ENCODE measurements around the gene FHIP2A. TPM values are rescaled to one million over a fixed set of nuclear protein-coding genes. Genes with fewer than 3 reads are reported as not detected.
A peak's percentile ranks its signal among the peaks of the same experiment; 100 is the strongest.
"Not testable (repeated sequence)": the region's sequence is repeated elsewhere in the genome, so short reads cannot be mapped to it uniquely, and the experiment has no call there.

Gene FHIP2A
- total RNA-seq, result 10 to 100 TPM; 14.3 to 21.6 TPM

GRCh38 chr10:114821293-114821914 lies at the start of gene FHIP2A:
Gene FHIP2A (plus strand): TSS chr10:114821780. CDS start chr10:114822079, 299 bp downstream.
- no peaks in the 10 kb centered on the region for H3K9me3 Mint-ChIP-seq
- peaks cover 12 to 21% of the 10 kb centered on the region in 2 donors for H3K36me3 Mint-ChIP-seq
- H3K27ac Mint-ChIP-seq, result peak within 1 kb of the TSS; percentile 96 to 97
- peak; percentile 86 to 95 for DNase-seq (ENCODE audit: low spot score in 2 of 2)
- ATAC-seq, result peak; percentile 81 to 90

- DNase-seq (ENCODE audit: low spot score in 2 of 2), result no peak
- Mint-ChIP-seq H3K9me3 (no peaks in the 10 kb centered on the region), H3K36me3 (no peaks in the 10 kb centered on the region), H3K27ac (no peak overlapping the region)
- ATAC-seq, result no peak
Measured at GRCh38 chr10:114772496-114773196, 48.9 kb upstream of the FHIP2A start.

GRCh38 chr10:114773197-114773532 lies 48.4 kb upstream of the FHIP2A start:
- H3K36me3 Mint-ChIP-seq, result no peaks in the 10 kb centered on the region
- no peak overlapping the region for H3K27ac Mint-ChIP-seq
- H3K9me3 Mint-ChIP-seq, result no peaks in the 10 kb centered on the region
- DNase-seq (ENCODE audit: low spot score in 2 of 2) (no peak), ATAC-seq (no peak)

- not testable (repeated sequence) for H3K9me3 Mint-ChIP-seq; H3K27ac Mint-ChIP-seq; H3K36me3 Mint-ChIP-seq; ATAC-seq; DNase-seq (ENCODE audit: low spot score in 2 of 2)
Measured at GRCh38 chr10:114775082-114775481, 46.5 kb upstream of the FHIP2A start.

GRCh38 chr10:114777415-114777814 lies 44.2 kb upstream of the FHIP2A start:
- Mint-ChIP-seq H3K36me3 (no peaks in the 10 kb centered on the region), H3K27ac (no peak overlapping the region)
- DNase-seq (ENCODE audit: low spot score in 2 of 2), result no peak

GRCh38 chr10:114779803-114780576 lies 41.6 kb upstream of the FHIP2A start:
- no peaks in the 10 kb centered on the region for H3K9me3 Mint-ChIP-seq
- peak overlapping the region in 1 of 2 donors; percentile 69 for H3K27ac Mint-ChIP-seq
- DNase-seq (ENCODE audit: low spot score in 2 of 2) (no peak), ATAC-seq (no peak)
- H3K36me3 Mint-ChIP-seq, result no peaks in the 10 kb centered on the region

More at GRCh38 chr10:114777415-114777814, 44.2 kb upstream of the FHIP2A start:
- H3K9me3 Mint-ChIP-seq, result no peaks in the 10 kb centered on the region
- no peak for ATAC-seq

- H3K27ac Mint-ChIP-seq, result peak overlapping the region in 1 of 2 donors; percentile 69
- no peak for ATAC-seq
Measured at GRCh38 chr10:114780577-114781184, 40.9 kb upstream of the FHIP2A start.

GRCh38 chr10:114782666-114783065 lies 38.9 kb upstream of the FHIP2A start:
- Mint-ChIP-seq H3K27ac (no peak overlapping the region), H3K36me3 (no peaks in the 10 kb centered on the region), H3K9me3 (no peaks in the 10 kb centered on the region)
- DNase-seq (ENCODE audit: low spot score in 2 of 2) (no peak), ATAC-seq (no peak)

More at GRCh38 chr10:114780577-114781184, 40.9 kb upstream of the FHIP2A start:
- no peaks in the 10 kb centered on the region for H3K9me3 Mint-ChIP-seq
- DNase-seq (ENCODE audit: low spot score in 2 of 2), result no peak
- no peaks in the 10 kb centered on the region for H3K36me3 Mint-ChIP-seq

GRCh38 chr10:114783686-114784085 lies 37.9 kb upstream of the FHIP2A start:
- Mint-ChIP-seq H3K9me3 (no peaks in the 10 kb centered on the region), H3K36me3 (no peaks in the 10 kb centered on the region), H3K27ac (no peak overlapping the region)
- no peak for DNase-seq (ENCODE audit: low spot score in 2 of 2)
- ATAC-seq, result no peak

GRCh38 chr10:114786492-114786891 lies 35.1 kb upstream of the FHIP2A start:
- not testable (repeated sequence) for DNase-seq (ENCODE audit: low spot score in 2 of 2); H3K27ac Mint-ChIP-seq; H3K9me3 Mint-ChIP-seq; H3K36me3 Mint-ChIP-seq
- ATAC-seq, result peak in 1 of 2 donors; percentile 50

GRCh38 chr10:114787131-114787530 lies 34.4 kb upstream of the FHIP2A start:
- H3K36me3 Mint-ChIP-seq; H3K9me3 Mint-ChIP-seq; DNase-seq (ENCODE audit: low spot score in 2 of 2); ATAC-seq; H3K27ac Mint-ChIP-seq: not testable (repeated sequence)

GRCh38 chr10:114791768-114792167 lies 29.8 kb upstream of the FHIP2A start:
- no peak for DNase-seq (ENCODE audit: low spot score in 2 of 2)
- Mint-ChIP-seq H3K9me3 (peaks cover 0 to 6% of the 10 kb centered on the region in 2 donors), H3K27ac (no peak overlapping the region), H3K36me3 (no peaks in the 10 kb centered on the region)
- ATAC-seq, result no peak

- Mint-ChIP-seq H3K36me3 (no peaks in the 10 kb centered on the region), H3K9me3 (peaks cover 0 to 11% of the 10 kb centered on the region in 2 donors), H3K27ac (no peak overlapping the region)
- DNase-seq (ENCODE audit: low spot score in 2 of 2) (no peak), ATAC-seq (no peak)
Measured at GRCh38 chr10:114795039-114795438, 26.5 kb upstream of the FHIP2A start.

GRCh38 chr10:114800361-114800760 lies 21.2 kb upstream of the FHIP2A start:
- Mint-ChIP-seq H3K9me3 (peaks cover 0 to 7% of the 10 kb centered on the region in 2 donors), H3K36me3 (no peaks in the 10 kb centered on the region), H3K27ac (no peak overlapping the region)
- DNase-seq (ENCODE audit: low spot score in 2 of 2), result no peak
- no peak for ATAC-seq

- H3K9me3 Mint-ChIP-seq, result peaks cover 0 to 7% of the 10 kb centered on the region in 2 donors
- peak overlapping the region in 1 of 2 donors; percentile 3 for H3K27ac Mint-ChIP-seq
- H3K36me3 Mint-ChIP-seq, result no peaks in the 10 kb centered on the region
- DNase-seq (ENCODE audit: low spot score in 2 of 2) (no peak), ATAC-seq (peak; percentile 67 to 96)
Measured at GRCh38 chr10:114801411-114801813, 20.2 kb upstream of the FHIP2A start.

- ATAC-seq (no peak), DNase-seq (ENCODE audit: low spot score in 2 of 2) (no peak)
- H3K9me3 Mint-ChIP-seq, result peaks cover 0 to 4% of the 10 kb centered on the region in 2 donors
- H3K36me3 Mint-ChIP-seq, result no peaks in the 10 kb centered on the region
- H3K27ac Mint-ChIP-seq, result no peak overlapping the region
Measured at GRCh38 chr10:114802177-114802576, 19.4 kb upstream of the FHIP2A start.

Measured in activated naive CD4-positive, alpha-beta T cell treated with anti-CD3 and anti-CD28 coated beads, Interleukin-2, amount 50 U/mL, for 72 hours (primary cell).